Esophagus muscularis mucosa (tissue), 4 donors: ENCODE measurements around the gene AMDHD1.

Experiments used
- CTCF ChIP-seq, 3 experiments: fragments of 200-600 bp in 2 of 3; fragments of 450-650 bp in 1 of 3; sonication (generic) in 2 of 3; IDR thresholded peaks; one replicate each; pipeline ENCODE4 v1.5.1; 2017 to 2019; ENCODE audit warnings: antibody characterized with exemption in 3 of 3, mild to moderate bottlenecking in 2 of 3, moderate library complexity in 1 of 3
- EP300 ChIP-seq: sonication (generic); formaldehyde crosslinking; IDR thresholded peaks from one replicate; pipeline ENCODE4 v1.6.1; 2017; ENCODE audit warnings: antibody characterized with exemption
- POLR2A ChIP-seq: fragments of 450-650 bp; IDR thresholded peaks from one replicate; pipeline ENCODE4 v1.6.1; 2017; ENCODE audit warnings: antibody characterized with exemption, moderate library complexity, mild to moderate bottlenecking, low read depth

- TF ChIP-seq CTCF (IDR thresholded peaks at IDR 0.05) (no peak), POLR2A (no peak), EP300 (no peak)
Observed at GRCh38 chr12:95976416-95976832, 33.3 kb downstream of the AMDHD1 start.
